KBM-7 (cell line): ENCODE data around the gene C1GALT1C1.

Source experiments
- DNase-seq: peaks from one replicate; pipeline ENCODE4 v3.0.0-alpha.2; 2015
- in situ Hi-C: fragments of 300-500 bp; cut with MboI; formaldehyde crosslinking; loops from 2 replicates; pipeline ENCODE4 v1.14.3; 2020; ENCODE audit warnings: low sequenced_read_pairs, low pct_unique_long_range_greater_than_20kb, mixed read lengths

The C1GALT1C1 gene

DNA sequence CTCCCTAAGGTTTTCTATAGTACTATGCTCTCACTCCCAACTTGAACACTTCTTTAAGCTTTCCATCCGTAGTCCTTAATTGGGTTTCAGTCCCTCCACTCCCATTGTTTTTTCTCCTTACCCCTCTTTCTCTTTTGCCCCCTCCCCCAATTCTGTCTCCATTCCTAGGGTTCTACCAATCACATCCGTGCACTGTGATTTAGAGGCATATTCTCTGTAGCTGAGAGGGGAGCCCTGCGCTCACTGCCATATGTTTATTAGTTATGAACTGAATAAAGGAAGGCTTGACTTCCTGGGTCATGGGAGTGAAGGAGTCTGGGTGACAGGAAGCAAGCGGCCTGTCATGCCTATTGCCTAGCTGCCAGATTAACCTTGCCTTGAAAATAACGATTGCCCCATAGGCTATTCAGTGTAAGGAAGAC, 25.5 kb downstream of the C1GALT1C1 start:
- in situ Hi-C loops: no loop called here

DNA sequence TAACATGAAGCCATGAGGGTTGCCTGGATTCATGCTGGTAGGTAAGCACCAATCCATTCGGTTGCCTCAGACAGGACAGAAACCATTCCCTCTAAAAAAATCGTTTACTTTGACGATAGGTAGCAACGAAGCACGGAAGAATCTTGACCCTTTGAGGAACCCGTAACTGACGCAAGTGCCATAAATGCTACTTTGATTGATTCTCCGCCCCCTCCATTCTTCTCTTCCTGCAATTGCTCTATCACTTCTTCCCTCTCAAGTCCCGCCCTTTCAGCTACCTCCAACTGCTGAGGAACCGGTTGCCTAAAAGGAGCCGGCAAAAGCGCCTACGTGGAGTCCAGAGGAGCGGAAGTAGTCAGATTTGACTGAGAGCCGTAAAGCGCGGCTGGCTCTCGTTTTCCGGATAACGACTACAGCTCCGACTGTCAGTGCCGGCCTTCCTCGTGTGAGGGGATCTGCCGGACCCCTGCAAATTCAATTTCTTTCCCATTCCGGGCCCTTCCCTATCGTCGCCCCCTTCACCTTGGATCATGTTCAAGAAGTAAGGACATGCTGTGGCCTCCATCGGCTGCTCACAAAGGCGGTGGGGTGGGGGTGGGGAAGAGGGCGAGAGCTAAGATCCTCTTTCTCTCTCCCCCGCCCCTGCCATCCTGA, 26.0 kb downstream of the C1GALT1C1 start, which contains the start of gene MCTS1:
Gene MCTS1 (plus strand): TSS at position 395 of the 654 bp plus-strand sequence. CDS start 136 bp downstream, at position 531.
- in situ Hi-C loops: no loop called here
- DNase-seq: peak; percentile 99

More for the DNA sequence above, 25.5 kb downstream of the C1GALT1C1 start:
- DNase-seq: peak; percentile 53

DNA sequence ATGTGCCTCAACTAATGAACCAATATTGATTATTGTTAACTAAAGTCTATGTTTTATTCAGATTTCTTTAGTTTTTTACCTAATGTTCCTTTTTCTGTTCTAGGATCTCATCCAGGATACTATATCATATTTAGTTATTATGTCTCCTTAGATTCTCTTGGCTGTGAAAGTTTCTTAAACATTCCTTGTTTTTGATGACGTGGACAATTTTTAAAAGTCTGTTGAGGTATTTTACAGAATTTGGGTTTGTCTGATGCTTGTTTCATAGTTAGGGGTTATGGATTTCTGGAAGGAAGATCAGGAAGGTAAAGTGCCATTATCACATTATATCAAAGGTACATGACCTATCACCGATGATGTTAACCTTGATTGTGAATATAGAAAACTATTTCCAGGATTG, 44.2 kb downstream of the C1GALT1C1 start:
- in situ Hi-C loops: no loop called here
- DNase-seq: no peak
